Upper lobe of right lung (tissue), 1 donor: Measurements from ENCODE around the gene TARP.
A peak's percentile ranks its signal among the peaks of the same experiment; 100 is the strongest.

ENCODE experiments used
- ATAC-seq: fragments of 200-7000 bp; cut with Tn5 transposase; one replicate; pipeline ENCODE4 v1.9.1; 2020; ENCODE audit warnings: mild to moderate bottlenecking, moderate library complexity
- DNase-seq: peaks from one replicate; pipeline ENCODE4 v3.0.0-alpha.2; 2020
- H3K27ac ChIP-seq: fragments of 200-600 bp; one replicate; pipeline ENCODE4 v1.8.0; 2022
- H3K27me3 ChIP-seq: fragments of 200-600 bp; one replicate; pipeline ENCODE4 v1.8.0; 2022; ENCODE audit warnings: mild to moderate bottlenecking
- H3K36me3 ChIP-seq: fragments of 200-600 bp; one replicate; pipeline ENCODE4 v1.8.0; 2022
- H3K4me1 ChIP-seq: fragments of 200-600 bp; one replicate; pipeline ENCODE4 v1.8.0; 2022
- H3K4me3 ChIP-seq: fragments of 200-600 bp; one replicate; pipeline ENCODE4 v1.8.0; 2022; ENCODE audit warnings: mild to moderate bottlenecking
- H3K9me3 ChIP-seq: fragments of 200-600 bp; one replicate; pipeline ENCODE4 v1.8.0; 2022
- CTCF ChIP-seq: fragments of 200-600 bp; IDR thresholded peaks from one replicate; pipeline ENCODE4 v1.8.0; 2022; ENCODE audit warnings: antibody characterized with exemption
- intact Hi-C: fragments of 100-400 bp; cut with DNase I; formaldehyde crosslinking; loops from one replicate; pipeline ENCODE4 v1.11.0; 2022
- donor health status: DM: no; HTN: yes; CAD: no; lungs with severe emphysema.

The TARP gene

GRCh38 chr7:38308140-38308539 lies 34.7 kb upstream of the TARP start:
- DNase-seq (no peak), ATAC-seq (no peak)
- Histone ChIP-seq H3K4me3 (no peak overlapping the region), H3K4me1 (peaks cover 3% of the 10 kb centered on the region), H3K27ac (no peak overlapping the region), H3K9me3 (no peaks in the 10 kb centered on the region), H3K27me3 (no peaks in the 10 kb centered on the region), H3K36me3 (no peaks in the 10 kb centered on the region)
- TF ChIP-seq CTCF, result no peak
- intact Hi-C loops, result no loop called here

- H3K27ac ChIP-seq, result no peak overlapping the region
- H3K4me1 ChIP-seq, result peaks cover 3% of the 10 kb centered on the region
- no peaks in the 10 kb centered on the region for H3K27me3 ChIP-seq
- no peak for TF ChIP-seq CTCF
- H3K9me3 ChIP-seq, result no peaks in the 10 kb centered on the region
- no peaks in the 10 kb centered on the region for H3K36me3 ChIP-seq
- no peak overlapping the region for H3K4me3 ChIP-seq
- intact Hi-C loops, result no loop called here
- no peak for DNase-seq
- ATAC-seq, result peak; percentile 45
Observed at GRCh38 chr7:38307640-38308039, 34.2 kb upstream of the TARP start.

- Histone ChIP-seq H3K27me3 (no peaks in the 10 kb centered on the region), H3K27ac (no peak overlapping the region), H3K9me3 (no peaks in the 10 kb centered on the region), H3K36me3 (no peaks in the 10 kb centered on the region), H3K4me1 (peaks cover 3% of the 10 kb centered on the region), H3K4me3 (no peak overlapping the region)
- DNase-seq (no peak), ATAC-seq (peak; percentile 46)
- intact Hi-C loops, result no loop called here
- no peak for TF ChIP-seq CTCF
Observed at GRCh38 chr7:38306914-38307313, 33.5 kb upstream of the TARP start.

GRCh38 chr7:38306171-38306570 lies 32.7 kb upstream of the TARP start:
- intact Hi-C loops, result no loop called here
- H3K27me3 ChIP-seq, result no peaks in the 10 kb centered on the region
- TF ChIP-seq CTCF, result no peak
- no peak overlapping the region for H3K27ac ChIP-seq
- H3K36me3 ChIP-seq, result no peaks in the 10 kb centered on the region
- peaks cover 3% of the 10 kb centered on the region for H3K4me1 ChIP-seq
- DNase-seq, result no peak
- no peak for ATAC-seq
- no peak overlapping the region for H3K4me3 ChIP-seq
- H3K9me3 ChIP-seq, result no peaks in the 10 kb centered on the region

- Histone ChIP-seq H3K4me3 (no peak overlapping the region), H3K4me1 (no peaks in the 10 kb centered on the region), H3K27me3 (no peaks in the 10 kb centered on the region), H3K27ac (no peak overlapping the region), H3K9me3 (no peaks in the 10 kb centered on the region), H3K36me3 (no peaks in the 10 kb centered on the region)
- no peak for TF ChIP-seq CTCF
- DNase-seq, result no peak
- no peak for ATAC-seq
- intact Hi-C loops, result no loop called here
Observed at GRCh38 chr7:38303866-38304265, 30.4 kb upstream of the TARP start.

GRCh38 chr7:38300175-38300574 lies 26.7 kb upstream of the TARP start:
- peak; percentile 20 for ATAC-seq
- no peak for DNase-seq
- no peak for TF ChIP-seq CTCF
- no peaks in the 10 kb centered on the region for H3K4me1 ChIP-seq
- H3K27me3 ChIP-seq, result no peaks in the 10 kb centered on the region
- H3K27ac ChIP-seq, result no peak overlapping the region
- H3K9me3 ChIP-seq, result no peaks in the 10 kb centered on the region
- intact Hi-C loops, result no loop called here
- no peaks in the 10 kb centered on the region for H3K36me3 ChIP-seq
- no peak overlapping the region for H3K4me3 ChIP-seq
